Measurements from ENCODE around the gene SND1.
A peak's percentile ranks its signal among the peaks of the same experiment; 100 is the strongest.

Gene SND1

DNA sequence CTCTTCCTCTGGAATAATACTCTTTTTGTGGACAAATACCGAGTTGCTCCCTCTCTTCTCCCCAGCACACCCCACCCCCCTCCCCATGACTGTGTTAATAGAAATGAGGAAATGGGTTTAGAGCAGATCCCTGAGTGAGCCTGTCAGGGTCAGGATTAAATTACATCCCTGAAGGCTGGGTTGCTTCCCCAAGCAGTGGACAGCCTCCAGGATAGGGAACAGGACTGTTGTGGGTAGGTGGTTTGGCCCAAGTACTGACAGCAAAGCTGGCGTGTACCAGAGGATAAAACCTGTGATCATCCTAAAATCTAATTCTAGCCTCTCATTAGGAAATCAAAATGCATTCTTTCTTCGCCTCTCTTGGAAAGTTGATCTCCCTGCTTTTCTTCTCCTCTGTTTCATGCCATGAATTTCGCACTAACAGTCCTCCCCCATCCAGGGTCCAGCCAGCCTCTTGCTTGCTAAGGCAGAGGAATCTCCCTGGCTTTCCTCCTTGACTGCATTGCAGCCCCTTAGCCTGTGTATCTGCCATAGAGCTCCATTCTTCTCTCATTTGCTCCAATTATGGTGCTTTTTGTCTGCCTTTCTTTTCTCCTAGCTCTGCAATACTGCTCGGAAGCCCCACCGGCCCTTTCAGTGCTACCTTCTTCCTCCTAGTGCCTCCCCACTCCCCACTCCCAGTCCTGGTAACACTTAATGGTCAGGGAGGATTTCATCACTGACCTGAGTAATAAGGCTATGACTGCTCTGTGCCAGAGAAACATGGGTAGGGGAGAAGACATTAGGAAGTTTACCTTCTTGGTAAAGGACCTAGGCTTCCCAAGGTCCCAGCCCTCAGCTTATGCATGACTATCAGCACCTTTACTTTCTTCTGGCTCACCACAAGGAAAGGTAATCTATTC, 370.9 kb downstream of the SND1 start:
- TF ChIP-seq, protein P1, sequence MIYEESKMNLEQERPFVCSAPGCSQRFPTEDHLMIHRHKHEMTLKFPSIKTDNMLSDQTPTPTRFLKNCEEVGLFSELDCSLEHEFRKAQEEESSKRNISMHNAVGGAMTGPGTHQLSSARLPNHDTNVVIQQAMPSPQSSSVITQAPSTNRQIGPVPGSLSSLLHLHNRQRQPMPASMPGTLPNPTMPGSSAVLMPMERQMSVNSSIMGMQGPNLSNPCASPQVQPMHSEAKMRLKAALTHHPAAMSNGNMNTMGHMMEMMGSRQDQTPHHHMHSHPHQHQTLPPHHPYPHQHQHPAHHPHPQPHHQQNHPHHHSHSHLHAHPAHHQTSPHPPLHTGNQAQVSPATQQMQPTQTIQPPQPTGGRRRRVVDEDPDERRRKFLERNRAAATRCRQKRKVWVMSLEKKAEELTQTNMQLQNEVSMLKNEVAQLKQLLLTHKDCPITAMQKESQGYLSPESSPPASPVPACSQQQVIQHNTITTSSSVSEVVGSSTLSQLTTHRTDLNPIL (CRISPR knock-in tag; IDR thresholded peaks at IDR 0.05; ENCODE audit: low read depth): no peak
- TF ChIP-seq SNAI2 (CRISPR knock-in tag; IDR thresholded peaks at IDR 0.05): no peak
- TF ChIP-seq ISL1 (CRISPR knock-in tag; IDR thresholded peaks at IDR 0.05): no peak
- TF ChIP-seq, protein P2, sequence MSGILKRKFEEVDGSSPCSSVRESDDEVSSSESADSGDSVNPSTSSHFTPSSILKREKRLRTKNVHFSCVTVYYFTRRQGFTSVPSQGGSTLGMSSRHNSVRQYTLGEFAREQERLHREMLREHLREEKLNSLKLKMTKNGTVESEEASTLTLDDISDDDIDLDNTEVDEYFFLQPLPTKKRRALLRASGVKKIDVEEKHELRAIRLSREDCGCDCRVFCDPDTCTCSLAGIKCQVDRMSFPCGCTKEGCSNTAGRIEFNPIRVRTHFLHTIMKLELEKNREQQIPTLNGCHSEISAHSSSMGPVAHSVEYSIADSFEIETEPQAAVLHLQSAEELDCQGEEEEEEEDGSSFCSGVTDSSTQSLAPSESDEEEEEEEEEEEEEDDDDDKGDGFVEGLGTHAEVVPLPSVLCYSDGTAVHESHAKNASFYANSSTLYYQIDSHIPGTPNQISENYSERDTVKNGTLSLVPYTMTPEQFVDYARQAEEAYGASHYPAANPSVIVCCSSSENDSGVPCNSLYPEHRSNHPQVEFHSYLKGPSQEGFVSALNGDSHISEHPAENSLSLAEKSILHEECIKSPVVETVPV (CRISPR knock-in tag; IDR thresholded peaks at IDR 0.05): no peak
- no peak for TF ChIP-seq ARNTL (CRISPR knock-in tag; IDR thresholded peaks at IDR 0.05; ENCODE audit: borderline replicate concordance, low read depth)
- TF ChIP-seq, protein P3, sequence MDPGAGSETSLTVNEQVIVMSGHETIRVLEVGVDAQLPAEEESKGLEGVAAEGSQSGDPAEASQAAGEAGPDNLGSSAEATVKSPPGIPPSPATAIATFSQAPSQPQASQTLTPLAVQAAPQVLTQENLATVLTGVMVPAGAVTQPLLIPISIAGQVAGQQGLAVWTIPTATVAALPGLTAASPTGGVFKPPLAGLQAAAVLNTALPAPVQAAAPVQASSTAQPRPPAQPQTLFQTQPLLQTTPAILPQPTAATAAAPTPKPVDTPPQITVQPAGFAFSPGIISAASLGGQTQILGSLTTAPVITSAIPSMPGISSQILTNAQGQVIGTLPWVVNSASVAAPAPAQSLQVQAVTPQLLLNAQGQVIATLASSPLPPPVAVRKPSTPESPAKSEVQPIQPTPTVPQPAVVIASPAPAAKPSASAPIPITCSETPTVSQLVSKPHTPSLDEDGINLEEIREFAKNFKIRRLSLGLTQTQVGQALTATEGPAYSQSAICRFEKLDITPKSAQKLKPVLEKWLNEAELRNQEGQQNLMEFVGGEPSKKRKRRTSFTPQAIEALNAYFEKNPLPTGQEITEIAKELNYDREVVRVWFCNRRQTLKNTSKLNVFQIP (CRISPR knock-in tag; IDR thresholded peaks at IDR 0.05; ENCODE audit: borderline replicate concordance, low read depth): no peak
- TF ChIP-seq ZFP3 (CRISPR knock-in tag; IDR thresholded peaks at IDR 0.05): no peak
- no peak for TF ChIP-seq GLIS3 (CRISPR knock-in tag; IDR thresholded peaks at IDR 0.05)
- TF ChIP-seq PPARA (CRISPR knock-in tag; IDR thresholded peaks at IDR 0.05; ENCODE audit: borderline replicate concordance): no peak
- TF ChIP-seq OSR1 (CRISPR knock-in tag; IDR thresholded peaks at IDR 0.05): no peak
- no peak for TF ChIP-seq TCF4 (CRISPR knock-in tag; IDR thresholded peaks at IDR 0.05; ENCODE audit: borderline replicate concordance)
- TF ChIP-seq ZNF565 (CRISPR knock-in tag; conservative IDR thresholded peaks at IDR 0.05; ENCODE audit: low read depth): no peak
- no peak for TF ChIP-seq RARB (CRISPR knock-in tag; IDR thresholded peaks at IDR 0.05)
- TF ChIP-seq TOX (CRISPR knock-in tag; IDR thresholded peaks at IDR 0.05; ENCODE audit: borderline replicate concordance): no peak
- no peak for TF ChIP-seq ZFP30 (CRISPR knock-in tag; IDR thresholded peaks at IDR 0.05)
- no peak for TF ChIP-seq CSDC2 (CRISPR knock-in tag; IDR thresholded peaks at IDR 0.05)
- peak; percentile 83 for ATAC-seq

DNA sequence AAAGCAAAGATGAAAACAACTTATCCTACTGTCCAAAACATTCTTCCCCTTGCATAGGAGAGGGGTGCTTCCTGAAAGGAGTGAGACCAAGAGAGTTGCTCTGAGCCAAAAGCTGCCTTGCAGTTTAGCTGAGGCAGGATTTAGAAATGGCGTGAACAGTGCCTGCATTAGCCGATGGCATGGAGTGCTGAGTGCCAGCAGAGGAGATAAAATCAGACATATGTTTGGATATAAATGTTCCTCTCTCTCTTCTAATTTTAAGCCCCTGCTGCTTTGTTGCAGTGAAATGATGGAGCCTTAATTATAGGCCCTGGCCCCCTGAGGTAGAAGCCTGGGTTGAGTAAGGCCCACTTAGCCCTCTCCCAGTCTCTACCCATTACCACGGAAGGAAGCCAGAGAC, 372.2 kb downstream of the SND1 start:
- peak; percentile 45; the same call in 1 of the 2 replicates for TF ChIP-seq TCF4 (CRISPR knock-in tag; IDR thresholded peaks at IDR 0.05; ENCODE audit: borderline replicate concordance)
- no peak for TF ChIP-seq ISL1 (CRISPR knock-in tag; IDR thresholded peaks at IDR 0.05)
- TF ChIP-seq, protein P4, sequence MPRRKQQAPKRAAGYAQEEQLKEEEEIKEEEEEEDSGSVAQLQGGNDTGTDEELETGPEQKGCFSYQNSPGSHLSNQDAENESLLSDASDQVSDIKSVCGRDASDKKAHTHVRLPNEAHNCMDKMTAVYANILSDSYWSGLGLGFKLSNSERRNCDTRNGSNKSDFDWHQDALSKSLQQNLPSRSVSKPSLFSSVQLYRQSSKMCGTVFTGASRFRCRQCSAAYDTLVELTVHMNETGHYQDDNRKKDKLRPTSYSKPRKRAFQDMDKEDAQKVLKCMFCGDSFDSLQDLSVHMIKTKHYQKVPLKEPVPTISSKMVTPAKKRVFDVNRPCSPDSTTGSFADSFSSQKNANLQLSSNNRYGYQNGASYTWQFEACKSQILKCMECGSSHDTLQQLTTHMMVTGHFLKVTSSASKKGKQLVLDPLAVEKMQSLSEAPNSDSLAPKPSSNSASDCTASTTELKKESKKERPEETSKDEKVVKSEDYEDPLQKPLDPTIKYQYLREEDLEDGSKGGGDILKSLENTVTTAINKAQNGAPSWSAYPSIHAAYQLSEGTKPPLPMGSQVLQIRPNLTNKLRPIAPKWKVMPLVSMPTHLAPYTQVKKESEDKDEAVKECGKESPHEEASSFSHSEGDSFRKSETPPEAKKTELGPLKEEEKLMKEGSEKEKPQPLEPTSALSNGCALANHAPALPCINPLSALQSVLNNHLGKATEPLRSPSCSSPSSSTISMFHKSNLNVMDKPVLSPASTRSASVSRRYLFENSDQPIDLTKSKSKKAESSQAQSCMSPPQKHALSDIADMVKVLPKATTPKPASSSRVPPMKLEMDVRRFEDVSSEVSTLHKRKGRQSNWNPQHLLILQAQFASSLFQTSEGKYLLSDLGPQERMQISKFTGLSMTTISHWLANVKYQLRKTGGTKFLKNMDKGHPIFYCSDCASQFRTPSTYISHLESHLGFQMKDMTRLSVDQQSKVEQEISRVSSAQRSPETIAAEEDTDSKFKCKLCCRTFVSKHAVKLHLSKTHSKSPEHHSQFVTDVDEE (CRISPR knock-in tag; IDR thresholded peaks at IDR 0.05): peak; percentile 48; the same call in 1 of the 2 replicates
- ATAC-seq: no peak

DNA sequence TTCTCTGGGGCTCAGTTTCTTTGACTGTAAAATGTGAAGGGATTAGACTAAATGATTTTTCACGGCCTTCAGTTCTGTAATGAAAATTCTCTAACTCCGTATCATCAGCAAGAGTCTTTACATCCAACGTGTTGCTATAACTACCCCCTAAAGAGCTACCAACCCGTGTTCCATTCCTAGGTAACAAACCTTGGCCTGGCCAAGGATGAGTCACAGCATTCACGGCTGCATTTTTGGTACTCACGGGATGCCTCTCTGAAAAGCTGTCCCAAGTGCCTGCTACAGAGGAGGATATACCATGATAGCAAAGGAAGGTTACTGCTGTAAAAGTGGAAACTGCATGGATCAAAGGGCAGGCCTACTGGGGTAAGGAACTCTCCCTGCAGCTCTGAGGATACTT, 373.4 kb downstream of the SND1 start:
- peak; percentile 33 for ATAC-seq
- no peak for TF ChIP-seq GLIS3 (CRISPR knock-in tag; IDR thresholded peaks at IDR 0.05)
- no peak for TF ChIP-seq CSDC2 (CRISPR knock-in tag; IDR thresholded peaks at IDR 0.05)
- TF ChIP-seq, protein P3 (CRISPR knock-in tag; IDR thresholded peaks at IDR 0.05; ENCODE audit: borderline replicate concordance, low read depth): no peak
- TF ChIP-seq ZFP30 (CRISPR knock-in tag; IDR thresholded peaks at IDR 0.05): no peak
- TF ChIP-seq, protein P4 (CRISPR knock-in tag; IDR thresholded peaks at IDR 0.05): no peak
- TF ChIP-seq SNAI2 (CRISPR knock-in tag; IDR thresholded peaks at IDR 0.05): no peak
- no peak for TF ChIP-seq ZNF8 (CRISPR knock-in tag; IDR thresholded peaks at IDR 0.05)
- TF ChIP-seq TCF4 (CRISPR knock-in tag; IDR thresholded peaks at IDR 0.05; ENCODE audit: borderline replicate concordance): no peak
- no peak for TF ChIP-seq ESRRG (CRISPR knock-in tag; IDR thresholded peaks at IDR 0.05)
- TF ChIP-seq, protein P2 (CRISPR knock-in tag; IDR thresholded peaks at IDR 0.05): no peak
- TF ChIP-seq ZNF70 (CRISPR knock-in tag; IDR thresholded peaks at IDR 0.05): no peak
- no peak for TF ChIP-seq TOX (CRISPR knock-in tag; IDR thresholded peaks at IDR 0.05; ENCODE audit: borderline replicate concordance)
- no peak for TF ChIP-seq BACH2 (CRISPR knock-in tag; IDR thresholded peaks at IDR 0.05; ENCODE audit: borderline replicate concordance)
- no peak for TF ChIP-seq ZFP3 (CRISPR knock-in tag; IDR thresholded peaks at IDR 0.05)
